ENCODE data around the gene CNTN2. TPM values are rescaled to one million over a fixed set of nuclear protein-coding genes. Genes with fewer than 3 reads are reported as not detected.

CNTN2 gene
- total RNA-seq, 1 experiment from 2014 or later = 1.2 TPM

- TF ChIP-seq PRDM15 (CRISPR knock-in tag; IDR thresholded peaks at IDR 0.05) (no peak), ZNF138 (CRISPR knock-in tag; conservative IDR thresholded peaks at IDR 0.05) (no peak), ZBTB21 (CRISPR knock-in tag; IDR thresholded peaks at IDR 0.05; ENCODE audit: borderline replicate concordance) (no peak), PRRX2 (CRISPR knock-in tag; IDR thresholded peaks at IDR 0.05) (no peak), EMX1 (CRISPR knock-in tag; IDR thresholded peaks at IDR 0.05) (no peak)
Measured at GRCh38 chr1:205069371-205070125, 26.5 kb downstream of the CNTN2 start (continued).

GRCh38 chr1:205071028-205071409, 28.0 kb downstream of the CNTN2 start:
- no peak for TF ChIP-seq MLX (CRISPR knock-in tag; IDR thresholded peaks at IDR 0.05)
- no peak for TF ChIP-seq FOXK1 (CRISPR knock-in tag; IDR thresholded peaks at IDR 0.05)
- TF ChIP-seq ETV6 (CRISPR knock-in tag; IDR thresholded peaks at IDR 0.05) = no peak
- TF ChIP-seq GRHL2 (CRISPR knock-in tag; IDR thresholded peaks at IDR 0.05; ENCODE audit: insufficient replicate concordance, severe bottlenecking) = no peak
- no peak for TF ChIP-seq JUN (CRISPR knock-in tag; IDR thresholded peaks at IDR 0.05)
- no peak for TF ChIP-seq SMAD3 (CRISPR knock-in tag; IDR thresholded peaks at IDR 0.05; ENCODE audit: borderline replicate concordance)
- TF ChIP-seq ZBTB21 (CRISPR knock-in tag; IDR thresholded peaks at IDR 0.05; ENCODE audit: borderline replicate concordance) = no peak
- TF ChIP-seq ZNF281 (CRISPR knock-in tag; IDR thresholded peaks at IDR 0.05) = no peak
- no peak for TF ChIP-seq IRF2 (CRISPR knock-in tag; IDR thresholded peaks at IDR 0.05; ENCODE audit: borderline replicate concordance, low read depth)
- Mint-ChIP-seq H3K36me3 (no peaks in the 10 kb centered on the region), H3K4me1 (0 out of 2 replicates have a peak, but pooled peaks cover 2% of the 10 kb centered on the region), H3K9me3 (no peaks in the 10 kb centered on the region), H3K27me3 (ENCODE audit: low read depth) (no peaks in the 10 kb centered on the region), H3K27ac (no peak overlapping the region), H3K4me3 (no peak overlapping the region)
- no peak for DNase-seq (ENCODE audit: low spot score)
- no peak for ATAC-seq
- CTCF ChIA-PET = interaction anchor here (0.7 to 5.6 kb wide), 4 partner anchors 9 to 283 kb away, joined by 3 to 23 read pairs (median 8); no protein-coding TSS in a partner anchor
- POLR2A ChIA-PET = interaction anchor here (0.6 to 0.7 kb wide), 2 partner anchors 27 to 43 kb away, joined by 3 to 4 read pairs; no protein-coding TSS in a partner anchor

GRCh38 chr1:205071801-205072200, 28.8 kb downstream of the CNTN2 start:
- Mint-ChIP-seq H3K4me3 (no peak overlapping the region), H3K27ac (no peak overlapping the region), H3K4me1 (0 out of 2 replicates have a peak, but pooled peaks cover 2% of the 10 kb centered on the region), H3K27me3 (ENCODE audit: low read depth) (no peaks in the 10 kb centered on the region), H3K36me3 (no peaks in the 10 kb centered on the region), H3K9me3 (no peaks in the 10 kb centered on the region)
- POLR2A ChIA-PET = no interaction called here
- ATAC-seq (no peak), DNase-seq (ENCODE audit: low spot score) (no peak)
- CTCF ChIA-PET = interaction anchor here (0.7 to 12.0 kb wide), 4 partner anchors 10 to 243 kb away, joined by 3 to 109 read pairs (median 17); no protein-coding TSS in a partner anchor
- TF ChIP-seq ZNF281 (CRISPR knock-in tag; IDR thresholded peaks at IDR 0.05) (no peak), ZNF512 (CRISPR knock-in tag; IDR thresholded peaks at IDR 0.05; ENCODE audit: borderline replicate concordance) (no peak), NR2C2 (CRISPR knock-in tag; IDR thresholded peaks at IDR 0.05) (no peak), TEAD4 (CRISPR knock-in tag; IDR thresholded peaks at IDR 0.05) (no peak), CBFB (CRISPR knock-in tag; IDR thresholded peaks at IDR 0.05; ENCODE audit: low read depth) (no peak), IRF2 (CRISPR knock-in tag; IDR thresholded peaks at IDR 0.05; ENCODE audit: borderline replicate concordance, low read depth) (no peak), TP53 (CRISPR knock-in tag; IDR thresholded peaks at IDR 0.05) (no peak)
